OCI-LY7 (cell line): ENCODE data around the gene PANK4. TPM values are rescaled to one million over a fixed set of nuclear protein-coding genes. Genes with fewer than 3 reads are reported as not detected.

ENCODE experiments used
- BruUV-seq: library from RNA; stranded (reverse); fragments of 400-500 nt; replicated peaks from 2 replicates; lab custom pipeline; 2021; lab: Mats Ljungman, UMichigan
- CTCF ChIA-PET: fragments of 300-600 bp; sonication (Branson Sonifier 250); formaldehyde crosslinking; loops from one replicate; lab custom pipeline; 2022; ENCODE audit warnings: antibody characterized with exemption; ENCODE audit not compliant: unreplicated experiment; lab: Charles Lee
- POLR2A ChIA-PET: fragments of 300-600 bp; sonication (Branson Sonifier 250); formaldehyde crosslinking; loops from one replicate; lab custom pipeline; 2022; ENCODE audit warnings: antibody characterized with exemption; lab: Charles Lee
- DNase-seq: peaks from one replicate; pipeline ENCODE4 v3.0.0-alpha.2; 2015; ENCODE audit warnings: low spot score
- H2AFZ ChIP-seq: fragments of 200-600 bp; sonication (generic), shearing (Covaris generic); 2 replicates; pipeline ENCODE4 v1.6.1; 2014; ENCODE audit warnings: mild to moderate bottlenecking, antibody characterized with exemption, low read length, moderate library complexity
- H3K27ac ChIP-seq: fragments of 200-600 bp; sonication (generic); 2 replicates; pipeline ENCODE4 v1.5.1; 2014; ENCODE audit warnings: mixed run types, low read depth, mild to moderate bottlenecking, moderate library complexity, low read length, inconsistent platforms; ENCODE audit not compliant: poor library complexity, severe bottlenecking
- H3K36me3 ChIP-seq: fragments of 200-600 bp; sonication (generic); 2 replicates; pipeline ENCODE4 v1.6.1; 2014; ENCODE audit warnings: mild to moderate bottlenecking, antibody characterized with exemption, low read length, moderate library complexity, mixed read lengths; ENCODE audit not compliant: insufficient read depth
- H3K4me1 ChIP-seq: fragments of 200-600 bp; sonication (generic); 2 replicates; pipeline ENCODE4 v1.5.1; 2014; ENCODE audit warnings: mild to moderate bottlenecking, low read length; ENCODE audit not compliant: insufficient read depth, poor library complexity, severe bottlenecking
- H3K4me2 ChIP-seq: fragments of 200-600 bp; sonication (generic); 2 replicates; pipeline ENCODE4 v1.6.1; 2014; ENCODE audit warnings: mild to moderate bottlenecking, low read length
- H3K4me3 ChIP-seq: fragments of 200-600 bp; sonication (generic); 2 replicates; pipeline ENCODE4 v1.5.1; 2014; ENCODE audit warnings: mild to moderate bottlenecking, low read depth, low read length; ENCODE audit not compliant: poor library complexity, severe bottlenecking
- H3K79me2 ChIP-seq: fragments of 200-600 bp; sonication (generic); 2 replicates; pipeline ENCODE4 v1.6.1; 2016; ENCODE audit warnings: low read depth, mild to moderate bottlenecking, low read length, moderate library complexity, mixed read lengths; ENCODE audit not compliant: insufficient read depth
- H3K9me2 ChIP-seq: fragments of 200-600 bp; sonication (generic); 2 replicates; pipeline ENCODE4 v1.6.1; 2016; ENCODE audit warnings: mild to moderate bottlenecking, low read length, mixed read lengths; ENCODE audit not compliant: insufficient read depth
- H3K9me3 ChIP-seq: fragments of 200-600 bp; sonication (generic); 2 replicates; pipeline ENCODE4 v1.6.1; 2014; ENCODE audit warnings: mild to moderate bottlenecking, mixed run types, low read length, mixed read lengths
- H4K20me1 ChIP-seq: fragments of 200-600 bp; sonication (generic); 2 replicates; pipeline ENCODE4 v1.6.1; 2014; ENCODE audit warnings: mild to moderate bottlenecking, antibody characterized with exemption, low read length, moderate library complexity, mixed read lengths; ENCODE audit not compliant: insufficient read depth
- CTCF ChIP-seq: fragments of 200-600 bp; sonication (generic); conservative IDR thresholded peaks from 2 replicates; pipeline ENCODE4 v1.5.1; 2014; ENCODE audit warnings: mild to moderate bottlenecking, antibody characterized with exemption, low read length, moderate library complexity, mixed read lengths
- EZH2phosphoT487 ChIP-seq: fragments of 200-600 bp; sonication (generic); IDR thresholded peaks from 2 replicates; pipeline ENCODE4 v1.6.1; 2018; ENCODE audit warnings: low read depth, borderline replicate concordance, mild to moderate bottlenecking, mixed run types, antibody characterized with exemption, low read length, moderate library complexity, mixed read lengths
- intact Hi-C: fragments of 100-400 bp; cut with micrococcal nuclease; formaldehyde crosslinking; loops from one replicate; pipeline ENCODE4 v1.10.0; 2022; ENCODE audit not compliant: unreplicated experiment
- total RNA-seq, 2 experiments: library from RNA; depleted of rRNA in 1 of 2; stranded (reverse); fragments of >200 nt in 1 of 2; shearing (Covaris generic) in 1 of 2; gene quantifications; 2 replicates each; pipeline ENCODE4 v1.2.3, GENCODE V29; 2014 to 2022

The PANK4 gene
- total RNA-seq, 2 experiments from 2014 or later = 49.1 to 55.9 TPM

GRCh38 chr1:2520806-2521205 is 5.6 kb downstream of the PANK4 start:
- peaks cover 38% of the 10 kb centered on the region for H3K79me2 ChIP-seq
- no peak overlapping the region for H3K4me2 ChIP-seq
- H3K9me2 ChIP-seq = no peaks in the 10 kb centered on the region
- H3K27ac ChIP-seq = no peak overlapping the region
- ChIA-PET CTCF (no interaction called here), POLR2A (no interaction called here)
- peaks cover 20% of the 10 kb centered on the region for H3K4me1 ChIP-seq
- peaks cover 13% of the 10 kb centered on the region for H4K20me1 ChIP-seq
- no peak for DNase-seq
- H3K9me3 ChIP-seq = no peaks in the 10 kb centered on the region
- intact Hi-C loops = no loop called here
- H3K36me3 ChIP-seq = peaks cover 54% of the 10 kb centered on the region
- H3K4me3 ChIP-seq = no peak overlapping the region
- no peak overlapping the region for H2AFZ ChIP-seq
- no TSS peak for BruUV-seq
- TF ChIP-seq CTCF = no peak

GRCh38 chr1:2520206-2520605 is 6.2 kb downstream of the PANK4 start:
- intact Hi-C loops = no loop called here
- no peak overlapping the region for H2AFZ ChIP-seq
- no peak overlapping the region for H3K4me3 ChIP-seq
- CTCF ChIA-PET = no interaction called here
- POLR2A ChIA-PET = no interaction called here
- H3K9me2 ChIP-seq = no peaks in the 10 kb centered on the region
- TF ChIP-seq CTCF (no peak), EZH2phosphoT487 (no peak)
- DNase-seq = no peak
- peaks cover 19% of the 10 kb centered on the region for H3K4me1 ChIP-seq
- peaks cover 32% of the 10 kb centered on the region for H3K79me2 ChIP-seq
- peaks cover 8% of the 10 kb centered on the region for H4K20me1 ChIP-seq
- no TSS peak for BruUV-seq
- H3K4me2 ChIP-seq = no peak overlapping the region
- no peaks in the 10 kb centered on the region for H3K9me3 ChIP-seq
- H3K36me3 ChIP-seq = peaks cover 57% of the 10 kb centered on the region
- no peak overlapping the region for H3K27ac ChIP-seq

GRCh38 chr1:2519729-2520128 is 6.7 kb downstream of the PANK4 start:
- no peak overlapping the region for H3K4me3 ChIP-seq
- H3K27ac ChIP-seq = no peak overlapping the region
- H3K36me3 ChIP-seq = peaks cover 62% of the 10 kb centered on the region
- H4K20me1 ChIP-seq = peaks cover 3% of the 10 kb centered on the region
- no peaks in the 10 kb centered on the region for H3K9me2 ChIP-seq
- no peaks in the 10 kb centered on the region for H3K9me3 ChIP-seq
- no TSS peak for BruUV-seq
- CTCF ChIA-PET = no interaction called here
- intact Hi-C loops = no loop called here
- TF ChIP-seq CTCF (no peak), EZH2phosphoT487 (no peak)
- no peak overlapping the region for H2AFZ ChIP-seq
- POLR2A ChIA-PET = no interaction called here
- DNase-seq = no peak
- no peak overlapping the region for H3K4me2 ChIP-seq
- peaks cover 27% of the 10 kb centered on the region for H3K79me2 ChIP-seq
- H3K4me1 ChIP-seq = peaks cover 14% of the 10 kb centered on the region
